Fibroblast of villous mesenchyme (primary cell): ENCODE results near the gene LRP1-AS. TPM values are rescaled to one million over a fixed set of nuclear protein-coding genes. Genes with fewer than 3 reads are reported as not detected.

ENCODE experiments used
- DNase-seq: peaks from one replicate; pipeline ENCODE4 v3.0.0-alpha.2; 2010; ENCODE audit warnings: low read depth
- H3K4me3 ChIP-seq: 2 replicates; pipeline ENCODE4 v1.5.1; 2011; ENCODE audit warnings: low read depth, mild to moderate bottlenecking, low read length
- CTCF ChIP-seq: IDR thresholded peaks from 2 replicates; pipeline ENCODE4 v1.5.1; 2012; ENCODE audit warnings: low read depth, mild to moderate bottlenecking, low read length; ENCODE audit not compliant: insufficient read depth
- total RNA-seq: library from RNA; depleted of rRNA; stranded (reverse); fragments of >200 nt; gene quantifications from 2 replicates; pipeline ENCODE4 v1.2.3, GENCODE V29; 2012

LRP1-AS gene
- total RNA-seq, 1 donor: not detected

DNA sequence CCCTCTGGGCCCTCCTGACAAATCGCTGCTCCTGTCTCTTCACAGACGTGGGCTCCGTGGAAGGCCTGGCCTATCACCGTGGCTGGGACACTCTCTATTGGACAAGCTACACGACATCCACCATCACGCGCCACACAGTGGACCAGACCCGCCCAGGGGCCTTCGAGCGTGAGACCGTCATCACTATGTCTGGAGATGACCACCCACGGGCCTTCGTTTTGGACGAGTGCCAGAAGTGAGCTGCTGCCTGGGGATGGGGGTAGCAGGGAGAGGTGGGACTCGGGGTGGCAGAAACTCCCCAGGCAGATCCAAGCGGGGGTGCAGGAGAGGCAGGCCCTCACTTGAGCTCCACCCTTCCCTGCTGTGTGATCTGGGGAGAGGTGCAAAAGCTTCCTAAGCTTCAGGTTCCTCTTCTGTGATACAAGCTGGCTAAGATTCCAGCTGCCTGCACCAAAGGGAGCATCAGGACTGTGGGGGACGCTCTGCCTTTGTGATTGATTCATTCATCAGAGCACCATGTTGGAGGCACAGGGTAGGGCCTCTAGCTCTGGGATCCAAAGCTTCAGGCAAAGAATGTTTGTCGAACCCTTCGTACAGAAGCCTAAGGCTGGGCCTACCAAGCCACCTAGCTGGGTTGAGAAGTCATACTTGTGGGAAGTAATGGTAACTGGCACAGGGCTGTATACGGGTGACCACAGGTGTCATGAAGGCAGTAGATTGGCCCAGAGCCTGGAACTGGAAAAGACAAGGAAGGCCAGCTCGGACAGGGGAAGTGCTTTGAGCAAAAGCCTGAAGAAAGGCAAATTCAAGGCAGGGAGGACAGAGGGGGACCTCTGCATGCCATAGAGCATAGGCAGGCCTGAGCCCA is 40.0 kb upstream of the LRP1-AS start:
- no peak for DNase-seq
- H3K4me3 ChIP-seq: no peak overlapping the region
- TF ChIP-seq CTCF: no peak

- TF ChIP-seq CTCF: no peak
- DNase-seq: no peak
- no peak overlapping the region for H3K4me3 ChIP-seq
These were observed 38.6 kb upstream of the LRP1-AS start for GRCh38 chr12:57185906-57186508.

DNA sequence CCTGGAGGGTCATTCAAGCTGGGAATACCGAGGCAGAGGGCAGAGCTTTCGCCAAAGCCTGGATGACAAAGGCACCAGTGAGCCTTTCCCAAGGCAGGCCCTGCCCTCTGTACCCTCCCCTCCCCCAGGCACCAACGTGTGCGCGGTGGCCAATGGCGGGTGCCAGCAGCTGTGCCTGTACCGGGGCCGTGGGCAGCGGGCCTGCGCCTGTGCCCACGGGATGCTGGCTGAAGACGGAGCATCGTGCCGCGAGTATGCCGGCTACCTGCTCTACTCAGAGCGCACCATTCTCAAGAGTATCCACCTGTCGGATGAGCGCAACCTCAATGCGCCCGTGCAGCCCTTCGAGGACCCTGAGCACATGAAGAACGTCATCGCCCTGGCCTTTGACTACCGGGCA is 38.0 kb upstream of the LRP1-AS start:
- no peak for TF ChIP-seq CTCF
- DNase-seq: no peak
- no peak overlapping the region for H3K4me3 ChIP-seq

- H3K4me3 ChIP-seq: no peak overlapping the region
- DNase-seq: no peak
- TF ChIP-seq CTCF: no peak
These were observed 36.7 kb upstream of the LRP1-AS start for GRCh38 chr12:57183939-57184725.

GRCh38 chr12:57182918-57183575 is 35.6 kb upstream of the LRP1-AS start:
- peak; percentile 62 for DNase-seq
- TF ChIP-seq CTCF: peak; percentile 87

DNA sequence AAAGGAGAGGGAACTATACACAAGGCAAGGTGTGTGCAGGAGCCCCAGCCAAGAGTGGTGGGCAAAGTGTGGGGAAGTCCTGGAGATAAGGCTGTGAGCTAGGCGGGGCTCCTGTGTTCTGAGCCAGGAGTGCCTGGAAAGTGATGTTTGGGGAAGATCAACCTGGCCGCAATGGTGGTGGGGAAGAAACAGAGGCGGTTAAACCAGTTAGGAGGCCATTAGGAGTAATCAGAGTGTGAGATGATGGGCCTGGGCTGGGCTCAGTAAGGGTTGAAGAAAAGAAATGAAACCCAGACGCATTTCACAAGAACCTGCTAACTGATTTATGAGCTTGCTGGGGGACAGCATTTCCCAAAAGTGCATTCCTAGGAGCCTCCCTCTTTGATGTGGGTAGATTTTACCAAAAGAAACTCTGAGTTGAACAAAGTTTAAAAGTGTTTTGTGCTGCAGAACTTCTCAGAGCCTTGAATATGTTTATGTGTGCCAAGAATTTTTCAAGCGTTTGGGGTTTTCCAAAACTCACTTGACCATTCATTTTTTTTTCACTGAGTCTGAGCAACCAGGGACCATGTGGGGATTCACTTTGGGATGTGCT is 34.2 kb upstream of the LRP1-AS start:
- H3K4me3 ChIP-seq: no peak overlapping the region
- peak; percentile 73 for DNase-seq
- TF ChIP-seq CTCF: no peak

More at GRCh38 chr12:57182918-57183575, 35.6 kb upstream of the LRP1-AS start:
- no peak overlapping the region for H3K4me3 ChIP-seq
